Lower leg skin (tissue), 3 donors: ENCODE measurements around the gene NAP1L1.

Experiments
- CTCF ChIP-seq, 3 donors: fragments of 450-650 bp; IDR thresholded peaks; one replicate each; pipeline ENCODE4 v1.5.1; 2016; ENCODE audit warnings: antibody characterized with exemption in 3 of 3, mild to moderate bottlenecking in 3 of 3, moderate library complexity in 2 of 3
- POLR2A ChIP-seq, 2 donors: fragments of 450-650 bp; IDR thresholded peaks; one replicate each; pipeline ENCODE4 v1.6.1; 2016 to 2017; ENCODE audit warnings: antibody characterized with exemption in 2 of 2, mild to moderate bottlenecking in 1 of 2, moderate library complexity in 1 of 2

GRCh38 chr12:76057326-76057725 is 27.2 kb downstream of the NAP1L1 start:
- no peak for TF ChIP-seq CTCF (IDR thresholded peaks at IDR 0.05)
- no peak for TF ChIP-seq POLR2A (IDR thresholded peaks at IDR 0.05)
